IMR-90 (cell line): ENCODE results near the gene NEURL2. TPM values are rescaled to one million over a fixed set of nuclear protein-coding genes. Genes with fewer than 3 reads are reported as not detected.

Experiments used
- ATAC-seq: fragments of 200-7000 bp; cut with Tn5 transposase; 2 replicates; pipeline ENCODE4 v1.9.1; 2020; ENCODE audit warnings: low read depth, mild to moderate bottlenecking, moderate library complexity
- BruUV-seq: library from RNA; stranded (reverse); fragments of 400-500 nt; replicated peaks from 2 replicates; lab custom pipeline; 2021; lab: Mats Ljungman, UMichigan
- CTCF ChIA-PET: fragments of 300-600 bp; formaldehyde crosslinking; extraction: SDS; loops from one replicate; lab custom pipeline; 2021; ENCODE audit warnings: antibody characterized with exemption; lab: Yijun Ruan, JAX
- POLR2A ChIA-PET: fragments of 300-600 bp; sonication (Branson Sonifier 250); formaldehyde crosslinking; loops from one replicate; lab custom pipeline; 2022; ENCODE audit warnings: antibody characterized with exemption; ENCODE audit not compliant: unreplicated experiment; lab: Charles Lee
- DNase-seq: peaks from one replicate; pipeline ENCODE4 v3.0.0; 2013
- H2AFZ ChIP-seq: replicated peaks from 2 replicates; pipeline ENCODE3; 2013; ENCODE audit warnings: low read length, mild to moderate bottlenecking; ENCODE audit not compliant: poor library complexity
- H2AK5ac ChIP-seq: 2 replicates; pipeline ENCODE4 v1.6.1; 2013; ENCODE audit warnings: low read depth, low read length, inconsistent platforms
- H2AK9ac ChIP-seq: replicated peaks from 2 replicates; pipeline ENCODE3; 2013; ENCODE audit warnings: mild to moderate bottlenecking, low read depth, low read length, moderate library complexity; ENCODE audit not compliant: poor library complexity
- H2BK120ac ChIP-seq: 2 replicates; pipeline ENCODE4 v1.6.1; 2013; ENCODE audit warnings: low read depth, low read length, inconsistent platforms
- H2BK15ac ChIP-seq: 3 replicates; pipeline ENCODE4 v1.6.1; 2013; ENCODE audit warnings: low read depth, low read length, inconsistent platforms
- H2BK20ac ChIP-seq: 2 replicates; pipeline ENCODE4 v1.6.1; 2013; ENCODE audit warnings: low read depth, mild to moderate bottlenecking, inconsistent platforms, low read length, moderate library complexity
- H2BK5ac ChIP-seq: 2 replicates; pipeline ENCODE4 v1.6.1; 2013; ENCODE audit warnings: mild to moderate bottlenecking, low read depth, low read length, inconsistent platforms; ENCODE audit not compliant: poor library complexity, severe bottlenecking
- H3K14ac ChIP-seq: replicated peaks from 2 replicates; pipeline ENCODE4 v1.6.1; 2013; ENCODE audit warnings: low read depth, low read length, inconsistent platforms
- H3K18ac ChIP-seq: 2 replicates; pipeline ENCODE4 v1.6.1; 2013; ENCODE audit warnings: low read depth, low read length, control low read depth
- H3K23ac ChIP-seq: 2 replicates; pipeline ENCODE4 v1.6.1; 2013; ENCODE audit warnings: low read depth, low read length, inconsistent platforms
- H3K27ac ChIP-seq: 2 replicates; pipeline ENCODE4 v1.5.1; 2013; ENCODE audit warnings: mild to moderate bottlenecking, control low read depth, low read length; ENCODE audit not compliant: insufficient read depth
- H3K27me3 ChIP-seq: 2 replicates; pipeline ENCODE4 v1.6.1; 2013; ENCODE audit warnings: low read length; ENCODE audit not compliant: control insufficient read depth, insufficient read depth
- H3K36me3 ChIP-seq: 2 replicates; pipeline ENCODE4 v1.6.1; 2013; ENCODE audit warnings: low read length, mixed read lengths; ENCODE audit not compliant: control insufficient read depth, insufficient read depth
- H3K4ac ChIP-seq: 2 replicates; pipeline ENCODE4 v1.6.1; 2013; ENCODE audit warnings: low read depth, low read length, inconsistent platforms
- H3K4me1 ChIP-seq: 2 replicates; pipeline ENCODE4 v1.6.1; 2013; ENCODE audit warnings: low read length, mixed read lengths; ENCODE audit not compliant: control insufficient read depth, insufficient read depth
- H3K4me2 ChIP-seq: 2 replicates; pipeline ENCODE4 v1.6.1; 2013; ENCODE audit warnings: low read depth, mild to moderate bottlenecking, control low read depth, low read length, moderate library complexity
- H3K4me3 ChIP-seq: 2 replicates; pipeline ENCODE4 v1.5.1; 2013; ENCODE audit warnings: low read depth, mild to moderate bottlenecking, control low read depth, low read length, moderate library complexity; ENCODE audit not compliant: insufficient read depth
- H3K56ac ChIP-seq: 2 replicates; pipeline ENCODE4 v1.6.1; 2013; ENCODE audit warnings: low read length, inconsistent platforms; ENCODE audit not compliant: insufficient read depth; ENCODE audit errors: extremely low read depth
- H3K79me1 ChIP-seq, 2 experiments: 2 replicates each; pipeline ENCODE4 v1.6.1; 2013; ENCODE audit warnings: low read length in 2 of 2, inconsistent platforms in 1 of 2, low read depth in 1 of 2
- H3K9ac ChIP-seq: 2 replicates; pipeline ENCODE4 v1.6.1; 2013; ENCODE audit warnings: low read depth, low read length, control low read depth
- H3K9me1 ChIP-seq: 2 replicates; pipeline ENCODE4 v1.6.1; 2013; ENCODE audit warnings: low read length, inconsistent platforms; ENCODE audit not compliant: insufficient read depth
- H3K9me3 ChIP-seq: 2 replicates; pipeline ENCODE4 v1.6.1; 2013; ENCODE audit warnings: low read length; ENCODE audit not compliant: control insufficient read depth, insufficient read depth
- H4K20me1 ChIP-seq: 2 replicates; pipeline ENCODE4 v1.6.1; 2013; ENCODE audit warnings: low read length, inconsistent platforms; ENCODE audit not compliant: insufficient read depth
- H4K5ac ChIP-seq: 2 replicates; pipeline ENCODE4 v1.6.1; 2013; ENCODE audit warnings: mild to moderate bottlenecking, low read depth, low read length, control low read depth
- H4K8ac ChIP-seq, 2 experiments: 2 replicates each; pipeline ENCODE4 v1.6.1; 2013; ENCODE audit warnings: low read depth in 2 of 2, low read length in 2 of 2, control low read depth in 1 of 2, inconsistent platforms in 1 of 2
- H4K91ac ChIP-seq: 2 replicates; pipeline ENCODE4 v1.6.1; 2013; ENCODE audit warnings: low read depth, low read length, inconsistent platforms; ENCODE audit not compliant: insufficient read depth
- BHLHE40 ChIP-seq: fragments of 150-350 bp; IDR thresholded peaks from 2 replicates; pipeline ENCODE4 v1.6.1; 2016; ENCODE audit warnings: mild to moderate bottlenecking, low read depth, low read length
- CEBPB ChIP-seq: IDR thresholded peaks from 2 replicates; pipeline ENCODE4 v1.6.1; 2012; ENCODE audit warnings: low read depth, low read length, improper control_type of control experiment
- CHD1 ChIP-seq: IDR thresholded peaks from 2 replicates; pipeline ENCODE4 v1.6.1; 2012; ENCODE audit warnings: low read depth, low read length, improper control_type of control experiment
- CTCF ChIP-seq: conservative IDR thresholded peaks from 2 replicates; pipeline ENCODE4 v1.5.1; 2012; ENCODE audit warnings: mild to moderate bottlenecking, low read depth, low read length, improper control_type of control experiment
- FOS ChIP-seq: fragments of 150-350 bp; IDR thresholded peaks from 2 replicates; pipeline ENCODE4 v1.6.1; 2016; ENCODE audit warnings: low read depth, low read length
- MAZ ChIP-seq: IDR thresholded peaks from 2 replicates; pipeline ENCODE4 v1.6.1; 2012; ENCODE audit warnings: low read depth, mild to moderate bottlenecking, low read length, improper control_type of control experiment, moderate library complexity, borderline replicate concordance
- MXI1 ChIP-seq: IDR thresholded peaks from 2 replicates; pipeline ENCODE4 v1.6.1; 2012; ENCODE audit warnings: low read depth, mild to moderate bottlenecking, low read length, moderate library complexity, borderline replicate concordance
- NFE2L2 ChIP-seq: fragments of 150-350 bp; IDR thresholded peaks from 2 replicates; pipeline ENCODE4 v1.6.1; 2016; ENCODE audit warnings: low read depth, mild to moderate bottlenecking, low read length
- RAD21 ChIP-seq: IDR thresholded peaks from 2 replicates; pipeline ENCODE4 v1.6.1; 2012; ENCODE audit warnings: low read length, improper control_type of control experiment
- RCOR1 ChIP-seq: IDR thresholded peaks from 2 replicates; pipeline ENCODE4 v1.6.1; 2012; ENCODE audit warnings: mild to moderate bottlenecking, low read length, improper control_type of control experiment; ENCODE audit not compliant: insufficient replicate concordance
- RFX5 ChIP-seq: IDR thresholded peaks from 2 replicates; pipeline ENCODE4 v1.8.0; 2012; ENCODE audit warnings: low read depth, mild to moderate bottlenecking, low read length, moderate library complexity
- SMC3 ChIP-seq: fragments of 150-350 bp; IDR thresholded peaks from 2 replicates; pipeline ENCODE4 v1.6.1; 2016; ENCODE audit warnings: low read depth, mild to moderate bottlenecking, antibody characterized with exemption, low read length, moderate library complexity
- WGBS, 2 experiments: methylation state at CpG; one replicate each; pipeline versions ENCODE4 v1.1.5 to v1.1.7; 2013; ENCODE audit warnings: missing lambda C conversion rate in 2 of 2; ENCODE audit not compliant: insufficient read length in 1 of 2; ENCODE audit errors: extremely low coverage in 2 of 2; 5-methylcytosine and 5-hydroxymethylcytosine counted together
- dilution Hi-C: fragments of 300-500 bp; cut with HindIII; formaldehyde crosslinking; loops from one replicate; pipeline ENCODE4 v1.14.3; 2018; ENCODE audit warnings: low sequenced_read_pairs; ENCODE audit not compliant: unreplicated experiment
- in situ Hi-C: fragments of 300-500 bp; cut with MboI; formaldehyde crosslinking; loops from 3 replicates; pipeline ENCODE4 v1.14.3; 2019; ENCODE audit warnings: low sequenced_read_pairs, inconsistent platforms, mixed read lengths
- intact Hi-C: fragments of 100-400 bp; cut with micrococcal nuclease; formaldehyde crosslinking; loops from 2 replicates; pipeline ENCODE4 v1.10.0; 2022
- polyA plus RNA-seq, 3 experiments: library from polyadenylated mRNA; depleted of rRNA; stranded (reverse); fragments of >200 nt; gene quantifications; 2 replicates each; pipeline ENCODE4 v1.2.3, GENCODE V29; 2012; ENCODE audit warnings: low replicate concordance in 1 of 3
- total RNA-seq: library from RNA; depleted of rRNA; stranded (reverse); fragments of >200 nt; gene quantifications from 2 replicates; pipeline ENCODE4 v1.2.3, GENCODE V29; 2012
- TF ChIP-seq, protein P1 (sequence below): fragments of 150-350 bp; IDR thresholded peaks from 2 replicates; pipeline ENCODE4 v1.6.1; 2017; ENCODE audit warnings: mild to moderate bottlenecking, antibody characterized with exemption, low read length, low read depth

NEURL2 gene
- total and polyA plus RNA-seq, 2 of the 4 experiments (the other 2 are of a cell fraction), result 1.1 to 2.5 TPM

- H2BK5ac ChIP-seq, result no peak overlapping the region
- no peak overlapping the region for H3K18ac ChIP-seq
- H3K23ac ChIP-seq, result no peak overlapping the region
- ChIA-PET CTCF (interaction anchor here (1.3 kb wide), 1 partner anchor 20 kb away, joined by 8 read pairs; no protein-coding TSS in a partner anchor), POLR2A (interaction anchor here (0.6 kb wide), 1 partner anchor 25 kb away, joined by 8 read pairs; no protein-coding TSS in a partner anchor)
- intact Hi-C loops, result loop anchor here (1.0 kb wide), 1 partner anchor 25 kb away; no protein-coding TSS in a partner anchor
- WGBS, 2 experiments, result 91% methylated on average over 9 of the region's 22 CpGs; no CpG with 5 or more reads in 1 of the 2 experiments
- H3K9ac ChIP-seq, result no peak overlapping the region
- no peak overlapping the region for H3K27ac ChIP-seq
- no peak overlapping the region for H2BK120ac ChIP-seq
- H3K4me1 ChIP-seq, result peaks cover 16% of the 10 kb centered on the region
- ATAC-seq (no peak), DNase-seq (no peak)
- H3K4ac ChIP-seq, result peak overlapping the region; percentile 4; the same call in 1 of the 2 replicates
- peak overlapping the region; percentile 22 for H2AK9ac ChIP-seq
- dilution Hi-C loops, result no loop called here
- H4K8ac ChIP-seq, result peak overlapping the region; percentile 55 to 85; a peak in 3 of 4 replicates
- 0 out of 2 replicates have a peak overlapping the region, but pooled peaks have one; percentile 38 for H2BK20ac ChIP-seq
- peak overlapping the region; percentile 33 for H2AK5ac ChIP-seq
- in situ Hi-C loops, result loop anchor here (25.0 kb wide), 1 partner anchor 573 kb away; the partner anchor contains the start of gene SDC4
- no peak overlapping the region for H3K14ac ChIP-seq
- H3K56ac ChIP-seq, result no peak overlapping the region
- peaks cover 5 to 26% of the 10 kb centered on the region in 2 experiments; a peak in 3 of 4 replicates for H3K79me1 ChIP-seq
- H4K5ac ChIP-seq, result no peak overlapping the region
- H2AFZ ChIP-seq, result peak overlapping the region; percentile 80
- H3K9me1 ChIP-seq, result peaks cover 27% of the 10 kb centered on the region
- H2BK15ac ChIP-seq, result no peak overlapping the region
- no peaks in the 10 kb centered on the region for H3K27me3 ChIP-seq
- H3K36me3 ChIP-seq, result peaks cover 25% of the 10 kb centered on the region; the same call in 1 of the 2 replicates
- H4K91ac ChIP-seq, result peak overlapping the region; percentile 24; the same call in 1 of the 2 replicates
- no peaks in the 10 kb centered on the region for H3K9me3 ChIP-seq
- H4K20me1 ChIP-seq, result peaks cover 5% of the 10 kb centered on the region; the same call in 1 of the 2 replicates
- no TSS peak for BruUV-seq
- H3K4me2 ChIP-seq, result no peak overlapping the region
- no peak overlapping the region for H3K4me3 ChIP-seq
- TF ChIP-seq CTCF (no peak), CHD1 (no peak), RFX5 (no peak), FOS (no peak), SMC3 (no peak), NFE2L2 (no peak), RAD21 (no peak), BHLHE40 (no peak), CEBPB (no peak), MAZ (no peak), MXI1 (no peak), RCOR1 (no peak)
- TF ChIP-seq, protein P1, sequence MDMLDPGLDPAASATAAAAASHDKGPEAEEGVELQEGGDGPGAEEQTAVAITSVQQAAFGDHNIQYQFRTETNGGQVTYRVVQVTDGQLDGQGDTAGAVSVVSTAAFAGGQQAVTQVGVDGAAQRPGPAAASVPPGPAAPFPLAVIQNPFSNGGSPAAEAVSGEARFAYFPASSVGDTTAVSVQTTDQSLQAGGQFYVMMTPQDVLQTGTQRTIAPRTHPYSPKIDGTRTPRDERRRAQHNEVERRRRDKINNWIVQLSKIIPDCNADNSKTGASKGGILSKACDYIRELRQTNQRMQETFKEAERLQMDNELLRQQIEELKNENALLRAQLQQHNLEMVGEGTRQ, result no peak
Measured at GRCh38 chr20:45909817-45910669, 19.0 kb upstream of the NEURL2 start.
